GM12865 (cell line): ENCODE measurements around the gene ERF.

Experiments
- DNase-seq: peaks from one replicate; pipeline ENCODE4 v3.0.0; 2010; ENCODE audit warnings: low read depth
- H3K4me3 ChIP-seq: 2 replicates; pipeline ENCODE4 v1.5.1; 2011; ENCODE audit warnings: mild to moderate bottlenecking, low read depth, low read length, control low read depth
- CTCF ChIP-seq: IDR thresholded peaks from 2 replicates; pipeline ENCODE4 v1.5.1; 2011; ENCODE audit warnings: low read length, control low read depth, low read depth, inconsistent platforms; ENCODE audit not compliant: insufficient read depth; ENCODE audit errors: missing control alignments

Gene ERF

GRCh38 chr19:42226886-42227285 is 28.0 kb downstream of the ERF start:
- no peak overlapping the region for H3K4me3 ChIP-seq
- no peak for TF ChIP-seq CTCF
- DNase-seq: no peak

GRCh38 chr19:42225718-42226292 is 29.1 kb downstream of the ERF start:
- H3K4me3 ChIP-seq: no peak overlapping the region
- no peak for DNase-seq
- no peak for TF ChIP-seq CTCF

- no peak for DNase-seq
- TF ChIP-seq CTCF: no peak
- no peak overlapping the region for H3K4me3 ChIP-seq
These were observed 29.8 kb downstream of the ERF start for GRCh38 chr19:42224940-42225717.

GRCh38 chr19:42220751-42221097 is 34.2 kb downstream of the ERF start:
- TF ChIP-seq CTCF: no peak
- peak overlapping the region; percentile 74 for H3K4me3 ChIP-seq

GRCh38 chr19:42219812-42220750 is 34.8 kb downstream of the ERF start, which contains the start of gene ZNF526:
Gene ZNF526 (plus strand): TSS chr19:42220312. CDS start chr19:42224404, 4,092 bp downstream.
- no peak for TF ChIP-seq CTCF
- peak; percentile 99 for DNase-seq

More at GRCh38 chr19:42220751-42221097, 34.2 kb downstream of the ERF start:
- no peak for DNase-seq

GRCh38 chr19:42217520-42218437 is 37.1 kb downstream of the ERF start, which contains the start of gene DEDD2:
Gene DEDD2 (minus strand): TSS chr19:42217677. CDS start chr19:42217007, 670 bp downstream.
- no peak for TF ChIP-seq CTCF
- peak; percentile 99 for DNase-seq
- H3K4me3 ChIP-seq: peak within 1 kb of the TSS; percentile 88

More at GRCh38 chr19:42219812-42220750, 34.8 kb downstream of the ERF start, which contains the start of gene ZNF526:
- H3K4me3 ChIP-seq: peak within 1 kb of the TSS; percentile 74
